ENCODE measurements around the gene ENO3.
"Not testable (repeated sequence)": the region's sequence is repeated elsewhere in the genome, so short reads cannot be mapped to it uniquely, and the experiment has no call there.

The ENO3 gene

GRCh38 chr17:4921320-4921719 lies 29.6 kb upstream of the ENO3 start:
- DNase-seq (ENCODE audit: insufficient read length) (no peak), FAIRE-seq (no peak)
- no peak for TF ChIP-seq TAF1 (IDR thresholded peaks at IDR 0.05; ENCODE audit: borderline replicate concordance, low read depth, low read length)
- TF ChIP-seq POLR2A (IDR thresholded peaks at IDR 0.05; ENCODE audit: low read depth, low read length): no peak
- no peak for TF ChIP-seq POLR2AphosphoS5 (IDR thresholded peaks at IDR 0.05; ENCODE audit: low read depth, low read length)

- peak; percentile 33 for FAIRE-seq
- not testable (repeated sequence) for DNase-seq (ENCODE audit: insufficient read length)
Measured at GRCh38 chr17:4926577-4927335, 24.2 kb upstream of the ENO3 start.

- TF ChIP-seq TAF1 (IDR thresholded peaks at IDR 0.05; ENCODE audit: borderline replicate concordance, low read depth, low read length): no peak
- TF ChIP-seq POLR2A (IDR thresholded peaks at IDR 0.05; ENCODE audit: low read depth, low read length): no peak
- TF ChIP-seq POLR2AphosphoS5 (IDR thresholded peaks at IDR 0.05; ENCODE audit: low read depth, low read length): no peak
- no peak for FAIRE-seq
Measured at GRCh38 chr17:4928881-4929280, 22.0 kb upstream of the ENO3 start.

GRCh38 chr17:4931963-4932362 lies 19.0 kb upstream of the ENO3 start, which contains the start of gene GP1BA:
Gene GP1BA (plus strand): TSS chr17:4932277. CDS start chr17:4932605, 328 bp downstream.
- FAIRE-seq (peak; percentile 82), DNase-seq (ENCODE audit: insufficient read length) (no peak)
- no peak for TF ChIP-seq TAF1 (IDR thresholded peaks at IDR 0.05; ENCODE audit: borderline replicate concordance, low read depth, low read length)
- TF ChIP-seq POLR2AphosphoS5 (IDR thresholded peaks at IDR 0.05; ENCODE audit: low read depth, low read length): no peak
- TF ChIP-seq POLR2A (IDR thresholded peaks at IDR 0.05; ENCODE audit: low read depth, low read length): no peak

More at GRCh38 chr17:4928881-4929280, 22.0 kb upstream of the ENO3 start:
- no peak for DNase-seq (ENCODE audit: insufficient read length)

GRCh38 chr17:4932756-4933155 lies 18.2 kb upstream of the ENO3 start:
- FAIRE-seq (peak; percentile 62), DNase-seq (ENCODE audit: insufficient read length) (no peak)
- TF ChIP-seq POLR2A (IDR thresholded peaks at IDR 0.05; ENCODE audit: low read depth, low read length): no peak
- TF ChIP-seq POLR2AphosphoS5 (IDR thresholded peaks at IDR 0.05; ENCODE audit: low read depth, low read length): no peak
- TF ChIP-seq TAF1 (IDR thresholded peaks at IDR 0.05; ENCODE audit: borderline replicate concordance, low read depth, low read length): no peak

GRCh38 chr17:4933646-4934045 lies 17.3 kb upstream of the ENO3 start:
- FAIRE-seq: no peak
- TF ChIP-seq TAF1 (IDR thresholded peaks at IDR 0.05; ENCODE audit: borderline replicate concordance, low read depth, low read length) (no peak), POLR2AphosphoS5 (IDR thresholded peaks at IDR 0.05; ENCODE audit: low read depth, low read length) (no peak), POLR2A (IDR thresholded peaks at IDR 0.05; ENCODE audit: low read depth, low read length) (no peak)
- no peak for DNase-seq (ENCODE audit: insufficient read length)

GRCh38 chr17:4934173-4934979 lies 16.5 kb upstream of the ENO3 start:
- DNase-seq (ENCODE audit: insufficient read length) (no peak), FAIRE-seq (peak; percentile 82)
- TF ChIP-seq POLR2AphosphoS5 (IDR thresholded peaks at IDR 0.05; ENCODE audit: low read depth, low read length): peak; percentile 55; the same call in 1 of the 2 replicates
- no peak; the same call in 1 of the 2 replicates for TF ChIP-seq POLR2A (IDR thresholded peaks at IDR 0.05; ENCODE audit: low read depth, low read length)

GRCh38 chr17:4935650-4936049 lies 15.3 kb upstream of the ENO3 start:
- DNase-seq (ENCODE audit: insufficient read length): no peak
- FAIRE-seq: no peak
- TF ChIP-seq POLR2A (IDR thresholded peaks at IDR 0.05; ENCODE audit: low read depth, low read length) (no peak), TAF1 (IDR thresholded peaks at IDR 0.05; ENCODE audit: borderline replicate concordance, low read depth, low read length) (no peak), POLR2AphosphoS5 (IDR thresholded peaks at IDR 0.05; ENCODE audit: low read depth, low read length) (no peak)

- no peak; the same call in 1 of the 2 replicates for TF ChIP-seq POLR2AphosphoS5 (IDR thresholded peaks at IDR 0.05; ENCODE audit: low read depth, low read length)
- TF ChIP-seq TAF1 (IDR thresholded peaks at IDR 0.05; ENCODE audit: borderline replicate concordance, low read depth, low read length): no peak
- TF ChIP-seq POLR2A (IDR thresholded peaks at IDR 0.05; ENCODE audit: low read depth, low read length): peak; percentile 22; the same call in 1 of the 2 replicates
- DNase-seq (ENCODE audit: insufficient read length) (no peak), FAIRE-seq (no peak)
Measured at GRCh38 chr17:4936436-4936835, 14.5 kb upstream of the ENO3 start.

- DNase-seq (ENCODE audit: insufficient read length) (no peak), FAIRE-seq (no peak)
- TF ChIP-seq TAF1 (IDR thresholded peaks at IDR 0.05; ENCODE audit: borderline replicate concordance, low read depth, low read length) (no peak), POLR2A (IDR thresholded peaks at IDR 0.05; ENCODE audit: low read depth, low read length) (no peak), POLR2AphosphoS5 (IDR thresholded peaks at IDR 0.05; ENCODE audit: low read depth, low read length) (no peak)
Measured at GRCh38 chr17:4937553-4937952, 13.4 kb upstream of the ENO3 start.

GRCh38 chr17:4938069-4938491 lies 12.8 kb upstream of the ENO3 start:
- no peak for DNase-seq (ENCODE audit: insufficient read length)
- TF ChIP-seq POLR2AphosphoS5 (IDR thresholded peaks at IDR 0.05; ENCODE audit: low read depth, low read length) (no peak), POLR2A (IDR thresholded peaks at IDR 0.05; ENCODE audit: low read depth, low read length) (no peak), TAF1 (IDR thresholded peaks at IDR 0.05; ENCODE audit: borderline replicate concordance, low read depth, low read length) (no peak)

More at GRCh38 chr17:4938069-4938491, 12.8 kb upstream of the ENO3 start:
- FAIRE-seq: no peak
